ENCODE data around the gene MBD3L5.

- TF ChIP-seq CTCF (IDR thresholded peaks at IDR 0.05; ENCODE audit: extremely low read depth in 1 of 2, insufficient read depth in 1 of 2, low read depth in 1 of 2, low read length in 2 of 2) (no peak), EZH2 (IDR thresholded peaks at IDR 0.05; ENCODE audit: borderline replicate concordance, low read depth, low read length, severe bottlenecking) (no peak)
Observed at GRCh38 chr19:7007859-7008258, 22.5 kb upstream of the MBD3L5 start.

Data from endothelial cell of umbilical vein (primary cell).